GM18951 (cell line): Measurements from ENCODE around the gene ARID1B.
"Not testable (repeated sequence)": the region's sequence is repeated elsewhere in the genome, so short reads cannot be mapped to it uniquely, and the experiment has no call there.

Experiments used
- POLR2A ChIP-seq: IDR thresholded peaks from 4 replicates; pipeline ENCODE4 v1.6.1; 2011; ENCODE audit warnings: mild to moderate bottlenecking; ENCODE audit not compliant: insufficient read length, insufficient read depth; ENCODE audit errors: extremely low read depth
- in situ Hi-C: fragments of 300-500 bp; cut with MboI; formaldehyde crosslinking; loops from one replicate; pipeline ENCODE4 v1.12.0; 2022; ENCODE audit warnings: low sequenced_read_pairs, mixed read lengths, inconsistent platforms; ENCODE audit not compliant: unreplicated experiment

ARID1B gene

DNA sequence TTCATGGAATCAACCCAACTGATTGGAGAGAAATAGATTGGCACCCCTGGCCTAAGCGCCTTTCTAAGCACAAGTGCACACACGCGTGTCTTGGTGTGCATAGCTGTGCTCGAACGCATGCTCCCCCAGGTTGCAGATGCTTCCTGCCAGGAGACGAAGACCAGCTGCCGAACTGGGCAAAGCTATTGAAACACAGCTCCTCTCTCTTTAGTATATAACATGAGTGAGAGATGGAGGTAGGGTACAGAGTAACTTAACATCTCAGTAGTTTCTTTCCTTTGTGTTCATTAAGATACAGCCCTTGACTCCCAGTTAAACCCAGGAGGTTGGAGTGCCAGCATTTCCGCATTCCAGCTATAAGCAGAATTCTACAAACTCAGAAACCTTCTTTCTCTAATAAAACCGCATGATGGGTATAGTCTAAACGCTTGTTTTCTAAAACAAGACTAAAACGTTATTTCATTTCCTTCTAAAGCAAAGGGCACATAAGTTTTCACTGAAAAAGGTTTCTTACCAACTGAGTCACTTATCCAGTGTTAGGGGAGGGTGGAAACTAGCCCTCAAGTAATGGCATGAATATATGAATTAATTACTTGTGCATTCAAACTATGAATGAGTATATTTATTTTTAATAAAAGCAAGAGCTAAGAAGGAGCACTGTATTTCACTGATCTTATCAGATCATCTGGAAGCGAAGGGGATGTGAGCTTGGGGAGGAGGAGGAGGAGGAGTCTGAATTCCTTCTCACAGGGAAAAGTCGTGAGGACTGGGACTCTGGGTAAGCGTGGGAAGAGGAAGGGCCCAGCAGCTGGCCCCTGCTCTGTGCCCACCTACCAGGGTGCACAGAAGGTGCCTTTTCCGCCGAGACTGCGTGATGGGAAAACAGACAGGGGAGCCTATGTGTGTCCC lies 367.0 kb downstream of the ARID1B start:
- in situ Hi-C loops = no loop called here
- TF ChIP-seq POLR2A = no peak

DNA sequence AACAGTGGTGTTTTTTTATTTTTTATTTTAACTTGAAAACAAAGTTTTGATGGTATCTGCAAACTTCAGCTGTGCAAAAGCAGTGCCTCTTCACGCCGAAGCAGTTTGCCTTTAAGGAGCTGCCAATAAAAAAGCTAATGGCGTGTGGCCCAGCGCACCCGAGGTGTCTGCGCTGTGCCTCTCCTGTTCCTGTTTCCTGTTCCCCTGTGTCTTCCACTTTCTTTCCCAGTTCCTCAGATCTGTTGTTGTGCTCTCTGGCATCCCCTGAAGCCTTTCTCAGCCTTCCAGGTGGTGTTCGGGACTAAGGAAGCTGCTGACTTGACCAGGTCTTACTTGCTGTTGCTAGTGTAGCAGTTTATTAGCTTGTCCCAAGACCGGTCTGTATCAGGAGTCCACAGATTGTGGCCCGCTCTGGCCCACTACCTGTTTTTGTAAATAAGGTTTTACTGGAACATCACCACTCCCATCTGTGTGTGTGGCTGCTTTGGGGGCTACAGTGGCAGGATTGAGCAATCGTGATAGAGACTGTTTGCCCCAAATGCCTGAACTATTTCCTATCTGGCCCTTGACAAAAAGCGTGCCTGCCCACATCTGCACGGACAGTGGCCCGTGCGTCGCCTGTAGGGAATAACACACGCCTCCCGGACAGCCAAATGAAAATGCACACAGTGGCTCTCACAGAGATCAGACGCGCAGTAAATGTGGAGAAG lies 367.8 kb downstream of the ARID1B start:
- TF ChIP-seq POLR2A = no peak
- in situ Hi-C loops = no loop called here

DNA sequence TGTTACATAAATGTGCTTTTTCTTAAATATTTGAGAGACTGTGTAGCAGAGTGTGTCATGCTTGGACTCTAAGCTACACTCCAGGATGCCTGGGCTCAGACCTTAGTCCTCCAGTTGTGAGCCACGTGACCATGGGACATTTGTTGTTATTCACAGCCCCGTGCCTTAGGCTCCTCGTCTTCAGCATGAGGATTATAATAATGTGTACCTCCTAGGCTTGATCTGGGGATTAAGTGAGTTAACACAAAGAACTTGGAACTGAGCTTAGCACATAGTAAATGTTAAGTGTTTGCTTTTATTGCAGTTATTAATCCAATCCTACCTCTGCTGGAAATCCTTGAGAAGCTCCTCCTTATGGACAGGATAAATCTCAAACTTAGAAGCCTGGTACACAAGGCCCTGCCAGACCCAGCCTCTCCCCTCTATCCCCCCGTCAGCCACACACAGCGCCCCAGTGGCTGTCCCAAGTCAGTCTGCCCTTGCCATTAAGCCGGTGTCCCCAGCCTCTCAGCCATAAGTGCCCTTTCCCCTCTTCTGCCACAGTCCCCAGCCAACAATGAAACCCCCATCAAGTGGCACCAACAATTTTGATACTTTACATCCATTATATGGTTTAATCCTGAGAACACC lies 368.6 kb downstream of the ARID1B start:
- in situ Hi-C loops = no loop called here
- TF ChIP-seq POLR2A = no peak

DNA sequence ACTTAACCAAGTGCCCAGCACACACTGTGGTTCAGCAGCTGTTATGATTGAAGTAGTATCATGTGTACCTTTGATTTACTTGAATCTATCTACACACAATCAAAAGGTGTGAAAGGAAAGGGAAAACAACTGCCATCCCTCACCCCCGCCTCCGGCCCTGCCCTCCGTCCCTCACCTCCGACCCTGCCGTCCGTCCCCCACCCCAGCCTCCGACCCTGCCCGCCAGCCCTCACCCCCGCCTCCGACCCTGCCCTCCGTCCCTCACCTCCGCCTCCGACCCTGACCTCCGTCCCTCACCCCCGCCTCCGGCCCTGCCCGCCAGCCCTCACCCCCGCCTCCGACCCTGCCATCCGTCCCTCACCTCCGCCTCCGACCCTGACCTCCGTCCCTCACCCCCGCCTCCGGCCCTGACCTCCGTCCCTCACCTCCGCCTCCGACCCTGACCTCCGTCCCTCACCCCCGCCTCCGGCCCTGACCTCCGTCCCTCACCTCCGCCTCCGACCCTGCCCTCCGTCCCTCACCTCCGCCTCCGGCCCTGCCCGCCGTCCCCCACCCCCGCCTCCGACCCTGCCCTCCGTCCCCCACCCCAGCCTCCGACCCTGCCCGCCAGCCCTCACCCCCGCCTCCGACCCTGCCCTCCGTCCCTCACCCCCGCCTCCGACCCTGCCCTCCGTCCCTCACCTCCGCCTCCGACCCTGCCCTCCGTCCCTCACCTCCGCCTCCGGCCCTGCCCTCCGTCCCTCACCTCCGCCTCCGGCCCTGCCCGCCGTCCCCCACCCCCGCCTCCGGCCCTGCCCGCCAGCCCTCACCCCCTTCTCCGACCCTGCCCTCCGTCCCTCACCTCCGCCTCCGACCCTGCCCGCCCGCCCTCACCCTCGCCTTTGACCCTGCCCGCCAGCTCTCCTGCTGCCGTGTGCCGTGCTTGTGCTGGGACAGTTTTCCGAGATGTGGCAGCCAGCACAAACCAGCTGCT lies 370.2 kb downstream of the ARID1B start:
- in situ Hi-C loops = not testable (repeated sequence)

DNA sequence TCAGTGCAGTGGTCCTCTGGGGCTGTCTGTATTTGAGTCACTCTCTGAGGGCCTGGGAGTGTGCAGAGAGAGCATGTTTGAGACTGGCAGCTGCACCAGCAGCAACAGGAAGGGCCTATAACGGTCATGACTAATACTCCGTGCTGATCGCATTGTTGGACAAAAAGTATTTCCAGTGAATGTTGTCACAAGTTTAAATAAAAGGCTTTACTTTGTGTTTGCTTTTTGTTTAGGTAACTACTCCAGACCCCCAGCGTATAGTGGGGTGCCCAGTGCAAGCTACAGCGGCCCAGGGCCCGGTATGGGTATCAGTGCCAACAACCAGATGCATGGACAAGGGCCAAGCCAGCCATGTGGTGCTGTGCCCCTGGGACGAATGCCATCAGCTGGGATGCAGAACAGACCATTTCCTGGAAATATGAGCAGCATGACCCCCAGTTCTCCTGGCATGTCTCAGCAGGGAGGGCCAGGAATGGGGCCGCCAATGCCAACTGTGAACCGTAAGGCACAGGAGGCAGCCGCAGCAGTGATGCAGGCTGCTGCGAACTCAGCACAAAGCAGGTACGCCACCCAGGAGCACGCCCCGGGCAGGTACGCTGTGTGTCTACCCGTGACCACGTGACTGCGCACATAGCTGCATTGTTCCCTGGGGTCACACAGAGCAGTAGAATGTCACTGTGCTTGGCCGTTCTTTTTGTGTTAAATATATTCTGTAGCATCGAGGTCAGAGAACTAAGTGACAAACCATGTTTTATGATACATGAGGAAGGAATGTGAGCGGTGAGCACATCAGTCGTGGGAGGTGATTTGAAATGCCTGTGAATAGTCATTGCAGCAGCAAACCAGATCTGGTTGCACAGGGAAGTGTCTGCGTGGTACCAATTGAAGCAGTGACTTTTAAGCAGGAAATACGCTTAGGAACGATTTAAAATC lies 371.5 kb downstream of the ARID1B start:
- in situ Hi-C loops = no loop called here
- no peak for TF ChIP-seq POLR2A

DNA sequence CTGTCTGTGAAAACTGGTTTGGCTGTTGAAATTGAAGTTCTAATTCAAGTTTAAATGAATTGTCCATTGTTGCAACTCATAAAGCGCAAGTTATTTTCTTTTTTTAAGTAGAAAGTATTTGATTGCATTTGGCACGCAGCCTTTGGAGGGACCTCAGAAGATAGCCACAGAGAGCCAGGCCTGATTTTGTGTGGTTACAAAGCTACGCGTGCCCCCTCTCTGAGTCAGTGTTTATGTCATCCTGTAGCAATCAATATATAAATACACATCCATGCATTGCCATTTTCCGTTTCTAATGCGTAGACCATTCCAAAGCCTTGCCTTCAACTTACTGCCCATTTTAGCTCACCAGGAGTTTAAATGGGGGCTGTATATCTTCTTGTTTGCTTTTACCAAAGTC lies 372.9 kb downstream of the ARID1B start:
- no peak for TF ChIP-seq POLR2A
- in situ Hi-C loops = no loop called here

DNA sequence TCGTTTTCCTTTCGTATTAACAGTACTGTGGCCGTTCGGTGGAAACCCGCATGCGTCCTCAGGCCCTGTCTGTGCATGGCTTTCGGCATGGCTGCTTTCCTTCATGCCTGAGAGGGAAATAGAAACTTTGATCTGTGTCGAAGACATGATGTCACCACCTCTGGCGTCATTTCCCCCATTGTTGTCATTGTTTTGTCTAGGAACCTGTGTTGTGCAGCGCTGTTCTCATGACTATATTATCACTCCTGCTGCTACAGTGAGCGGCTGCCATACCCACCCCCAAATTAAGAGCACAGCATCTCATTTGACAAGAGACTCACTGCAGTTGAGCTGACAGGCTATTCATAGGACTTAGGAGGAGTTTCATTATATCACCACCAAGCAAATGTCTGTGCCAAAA lies 373.9 kb downstream of the ARID1B start:
- in situ Hi-C loops = no loop called here

DNA sequence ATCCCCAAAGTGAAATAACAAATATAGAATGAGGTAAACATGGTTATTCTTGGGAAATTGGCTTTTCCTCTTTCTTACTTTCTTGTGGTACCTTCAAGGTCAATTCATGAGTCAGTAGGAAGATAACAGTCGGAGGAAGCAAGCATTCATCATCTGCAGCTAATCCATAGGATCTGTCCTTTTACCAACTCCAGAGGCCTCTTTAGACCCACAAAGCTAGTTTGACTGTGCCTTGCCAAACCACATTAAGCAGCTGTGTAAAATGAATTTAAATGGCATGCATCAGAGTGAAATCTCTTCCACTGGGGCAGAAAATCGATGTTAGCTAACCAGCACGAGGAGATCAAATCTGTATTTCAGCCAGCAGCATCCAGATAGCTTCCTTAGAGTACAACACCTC lies 374.8 kb downstream of the ARID1B start:
- in situ Hi-C loops = no loop called here
- TF ChIP-seq POLR2A = no peak

More for the DNA sequence above, 373.9 kb downstream of the ARID1B start:
- no peak for TF ChIP-seq POLR2A

DNA sequence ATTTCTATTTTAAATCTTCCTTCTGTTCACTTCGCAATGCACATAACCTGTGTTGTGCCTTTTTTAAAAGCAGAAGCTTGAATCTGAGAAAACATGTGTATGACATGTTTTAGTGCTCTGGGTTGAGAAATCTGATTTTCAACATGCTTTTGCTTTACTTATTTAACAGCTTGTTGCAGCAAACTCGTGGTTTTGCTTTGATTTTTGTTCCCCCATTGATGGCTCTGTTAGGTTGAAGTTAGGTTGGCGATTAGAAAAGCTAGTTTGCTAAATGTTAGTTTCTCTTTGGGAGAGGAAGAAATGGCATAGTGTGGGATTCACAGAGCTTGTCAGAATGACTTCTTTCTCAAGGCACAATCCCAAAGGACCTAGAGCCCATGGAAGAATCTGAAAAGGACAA lies 375.4 kb downstream of the ARID1B start:
- TF ChIP-seq POLR2A = no peak
- in situ Hi-C loops = no loop called here

DNA sequence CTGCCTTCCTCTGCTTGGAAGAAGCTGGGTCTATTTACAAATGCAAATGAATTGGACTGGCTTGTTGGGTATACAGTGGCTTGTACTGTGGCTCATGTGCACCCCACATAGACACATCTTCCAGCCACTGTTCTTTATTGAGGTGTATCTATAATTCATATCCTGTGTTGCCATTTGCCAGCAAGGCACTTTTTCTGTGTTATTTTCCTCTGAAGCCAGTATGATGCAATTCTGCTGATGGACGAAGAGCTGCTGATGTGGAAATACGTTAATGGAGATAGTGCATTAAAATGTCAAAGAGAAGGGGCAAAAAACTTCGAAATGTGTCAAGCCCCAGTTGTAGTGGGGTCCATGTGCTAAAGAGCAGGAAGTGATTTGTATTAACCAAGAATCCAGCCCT lies 378.6 kb downstream of the ARID1B start:
- TF ChIP-seq POLR2A = no peak
- in situ Hi-C loops = no loop called here

DNA sequence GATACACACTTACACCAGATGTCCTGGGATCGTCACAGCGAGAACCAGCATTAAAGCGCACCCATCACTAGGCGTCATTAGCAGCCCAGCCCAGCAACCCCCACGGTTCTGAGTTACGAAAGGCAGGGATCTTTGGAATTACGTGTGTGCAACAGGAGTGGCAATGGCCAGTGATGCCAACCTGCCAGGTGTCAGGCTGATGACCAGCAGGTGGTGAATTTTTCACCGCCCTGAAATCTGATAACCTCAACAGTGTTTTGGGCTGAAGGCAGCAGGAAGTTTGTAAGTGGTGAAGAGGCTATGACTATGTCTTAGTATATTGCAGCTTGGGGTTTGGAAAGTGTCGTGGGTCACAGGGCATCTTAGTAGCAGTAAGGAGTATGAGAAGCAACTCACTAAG lies 380.1 kb downstream of the ARID1B start:
- TF ChIP-seq POLR2A = no peak
- in situ Hi-C loops = no loop called here

DNA sequence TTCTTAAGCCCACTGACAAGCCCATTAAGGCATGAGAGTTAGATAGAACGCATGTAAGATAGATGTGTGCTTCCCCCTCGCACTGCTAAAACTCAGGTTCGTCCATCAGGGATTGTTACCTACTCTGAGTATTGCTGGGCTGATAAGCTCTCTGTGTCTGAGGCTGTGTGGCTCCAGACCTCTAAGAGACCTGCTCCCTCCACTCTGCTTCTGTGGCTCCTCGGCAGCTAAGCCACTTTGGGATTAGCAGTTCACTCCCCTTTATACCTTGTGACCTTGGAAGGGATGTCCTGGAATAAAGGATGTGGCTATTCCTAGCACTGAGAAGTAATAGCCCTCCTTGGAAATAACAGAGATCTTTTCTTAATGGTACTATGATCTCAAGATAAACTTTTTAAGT lies 381.3 kb downstream of the ARID1B start:
- no peak for TF ChIP-seq POLR2A
- in situ Hi-C loops = no loop called here
